Endothelial cell of hepatic sinusoid (primary cell): ENCODE data around the gene H2AZ2.
"Not testable (repeated sequence)": the region's sequence is repeated elsewhere in the genome, so short reads cannot be mapped to it uniquely, and the experiment has no call there.

Experiments
- in situ Hi-C: cut with HindIII; loops from 2 replicates; pipeline ENCODE4 v1.10.0; 2017; ENCODE audit warnings: low sequenced_read_pairs

The H2AZ2 gene

GRCh38 chr7:44871918-44872317, 24.0 kb upstream of the H2AZ2 start:
- in situ Hi-C loops, result not testable (repeated sequence)

DNA sequence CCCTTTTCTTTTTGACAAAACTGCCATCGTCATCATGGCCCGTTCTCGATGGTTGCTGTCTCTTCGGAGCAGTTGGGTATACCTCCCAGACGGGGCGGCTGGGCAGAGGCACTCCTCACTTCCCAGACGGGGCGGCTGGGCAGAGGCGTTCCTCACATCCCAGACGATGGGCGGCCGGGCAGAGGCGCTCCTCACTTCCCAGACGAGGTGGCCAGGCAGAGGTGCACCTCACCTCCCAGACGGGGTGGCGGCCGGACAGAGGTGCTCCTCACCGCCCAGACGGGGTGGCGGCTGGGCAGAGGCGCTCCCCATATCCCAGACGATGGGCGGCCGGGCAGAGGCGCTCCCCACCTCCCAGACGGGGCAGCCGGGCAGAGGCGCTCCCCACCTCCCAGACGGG, 22.9 kb upstream of the H2AZ2 start:
- in situ Hi-C loops, result not testable (repeated sequence)

DNA sequence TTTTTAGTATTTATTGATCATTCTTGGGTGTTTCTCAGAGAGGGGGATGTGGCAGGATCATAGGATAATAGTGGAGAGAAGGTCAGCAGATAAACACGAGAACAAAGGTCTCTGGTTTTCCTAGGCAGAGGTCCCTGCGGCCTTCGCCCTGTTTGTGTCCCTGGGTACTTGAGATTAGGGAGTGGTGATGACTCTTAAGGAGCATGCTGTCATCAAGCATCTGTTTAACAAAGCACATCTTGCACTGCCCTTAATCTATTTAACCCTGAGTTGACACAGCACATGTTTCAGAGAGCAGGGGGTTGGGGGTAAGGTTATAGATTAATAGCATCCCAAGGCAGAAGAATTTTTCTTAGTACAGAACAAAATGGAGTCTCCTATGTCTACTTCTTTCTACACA, 22.4 kb upstream of the H2AZ2 start:
- in situ Hi-C loops, result not testable (repeated sequence)

- in situ Hi-C loops, result no loop called here
Observed at GRCh38 chr7:44867073-44867995, 19.4 kb upstream of the H2AZ2 start.

DNA sequence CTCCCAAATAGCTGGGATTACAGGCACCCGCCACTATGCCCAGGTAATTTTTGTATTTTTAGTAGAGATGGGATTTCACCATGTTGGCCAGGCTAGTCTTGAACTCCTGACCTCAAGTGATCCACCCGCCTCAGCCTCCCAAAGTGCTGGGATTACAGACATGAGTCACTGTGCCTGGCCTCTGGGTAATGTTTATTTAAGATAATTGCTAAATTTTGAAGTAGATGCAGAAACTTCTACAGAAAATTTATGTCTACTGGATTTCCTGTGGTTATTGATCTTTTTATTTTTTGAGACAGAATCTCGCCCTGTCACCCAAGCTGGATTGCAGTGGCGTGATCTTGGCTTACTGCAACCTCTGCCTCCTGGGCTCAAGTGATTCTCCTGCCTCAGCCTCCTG, 14.1 kb upstream of the H2AZ2 start:
- in situ Hi-C loops, result not testable (repeated sequence)

- in situ Hi-C loops, result no loop called here
Observed at GRCh38 chr7:44858161-44858560, 10.3 kb upstream of the H2AZ2 start.

DNA sequence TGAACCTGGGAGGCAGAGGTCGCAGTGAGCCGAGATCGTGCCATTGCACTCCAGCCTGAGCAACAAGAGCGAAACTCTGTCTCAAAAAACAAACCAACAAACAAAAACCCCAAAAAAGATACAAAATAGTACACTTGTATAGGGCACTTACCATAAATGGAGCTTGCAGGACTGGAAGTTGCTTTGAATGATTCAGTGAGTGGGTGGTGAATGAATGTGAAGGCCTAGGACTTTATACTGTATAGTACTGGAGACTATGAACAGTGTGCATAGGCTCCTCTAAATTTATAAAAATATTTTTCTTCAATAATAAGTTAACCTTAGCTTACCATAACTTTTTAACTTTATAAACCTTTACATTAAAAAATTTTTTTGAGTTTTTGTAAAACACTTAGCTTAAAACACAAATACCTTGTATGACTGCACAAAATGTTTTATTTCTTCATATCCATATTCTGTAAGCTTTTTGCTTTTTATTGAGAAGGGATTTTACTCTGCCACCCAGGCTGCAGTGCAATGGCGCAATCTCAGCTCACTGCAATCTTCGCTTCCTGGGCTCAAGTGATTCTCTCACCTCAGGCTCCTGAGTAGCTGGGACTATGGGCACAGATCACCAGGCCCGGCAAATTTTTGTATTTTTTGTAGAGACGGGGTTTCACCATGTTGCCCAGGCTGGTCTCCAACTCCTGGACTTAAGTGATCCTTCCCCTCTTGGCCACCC, 6.9 kb upstream of the H2AZ2 start:
- in situ Hi-C loops, result loop anchor here (5.0 kb wide), 1 partner anchor 52 kb away; no protein-coding TSS in a partner anchor

DNA sequence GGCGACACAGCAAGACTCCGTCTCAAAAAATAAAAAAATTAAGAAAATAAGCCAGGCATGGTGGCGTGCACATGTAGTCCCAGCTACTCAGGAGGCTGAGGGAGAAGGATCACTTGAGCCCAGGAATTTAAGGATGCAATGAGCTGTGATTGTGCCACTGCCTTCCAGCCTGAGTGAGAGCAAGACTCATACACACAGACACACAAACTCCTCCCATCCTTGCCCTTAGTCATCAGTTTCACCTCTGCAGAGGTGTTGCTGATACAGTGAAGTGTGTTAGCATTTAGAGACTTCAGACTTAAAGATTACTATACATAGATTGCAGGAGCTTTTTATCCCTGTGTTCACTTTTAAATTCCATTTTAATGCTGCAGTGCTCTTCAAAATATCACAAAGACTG, 5.5 kb upstream of the H2AZ2 start:
- in situ Hi-C loops, result loop anchor here (5.0 kb wide), 1 partner anchor 54 kb away; no protein-coding TSS in a partner anchor

DNA sequence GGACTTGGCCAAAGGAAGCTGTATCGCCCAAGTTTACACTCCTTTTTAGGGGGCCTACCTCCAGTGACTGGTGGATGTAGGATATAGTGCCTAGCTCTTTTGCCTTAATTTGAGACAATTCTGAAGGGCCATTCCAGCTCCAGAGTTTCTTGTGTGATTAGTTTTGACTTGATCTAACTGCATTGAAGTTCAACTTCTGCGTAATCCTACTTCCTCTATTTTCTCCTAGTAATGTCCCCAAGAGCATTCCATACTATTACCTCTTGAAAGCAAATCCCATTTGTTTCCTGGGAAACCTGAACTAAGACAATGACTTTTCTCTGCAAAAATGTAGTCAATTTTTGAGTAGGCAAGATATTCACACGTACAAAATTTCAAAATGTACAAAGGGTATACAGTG, 4.7 kb upstream of the H2AZ2 start:
- in situ Hi-C loops, result loop anchor here (5.0 kb wide), 1 partner anchor 55 kb away; no protein-coding TSS in a partner anchor

- in situ Hi-C loops, result loop anchor here (5.0 kb wide), 1 partner anchor 57 kb away; no protein-coding TSS in a partner anchor
Observed at GRCh38 chr7:44849885-44850544, 2.1 kb upstream of the H2AZ2 start.

DNA sequence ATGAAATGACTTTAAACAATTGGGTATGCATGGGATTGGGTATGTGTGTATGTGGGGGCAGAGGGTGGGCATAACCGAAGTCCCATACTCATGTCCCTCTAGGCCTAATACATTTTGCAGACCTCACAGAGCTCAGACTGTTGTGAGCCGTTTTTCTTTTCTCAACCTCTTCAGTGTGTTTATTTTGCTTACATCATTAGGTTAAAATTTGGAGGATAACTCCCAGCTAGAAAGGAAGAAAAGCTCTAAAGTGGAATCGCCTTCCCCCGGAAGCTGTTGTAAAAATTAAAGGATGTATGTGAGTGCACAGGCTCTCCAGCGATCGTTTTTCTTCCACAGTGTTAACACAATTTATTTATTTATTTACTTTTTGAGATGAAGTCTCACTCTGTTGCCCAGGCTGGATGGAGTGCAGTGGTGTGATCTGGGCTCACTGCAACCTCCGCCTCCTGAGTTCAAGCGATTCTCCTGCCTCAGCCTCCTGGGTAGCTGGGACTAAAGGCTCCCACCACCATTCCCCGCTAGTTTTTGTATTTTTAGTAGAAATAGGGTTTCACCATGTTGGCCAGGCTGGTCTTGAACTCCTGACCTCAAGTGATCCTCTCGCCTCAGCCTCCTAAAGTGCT, 1.5 kb upstream of the H2AZ2 start:
- in situ Hi-C loops, result no loop called here

DNA sequence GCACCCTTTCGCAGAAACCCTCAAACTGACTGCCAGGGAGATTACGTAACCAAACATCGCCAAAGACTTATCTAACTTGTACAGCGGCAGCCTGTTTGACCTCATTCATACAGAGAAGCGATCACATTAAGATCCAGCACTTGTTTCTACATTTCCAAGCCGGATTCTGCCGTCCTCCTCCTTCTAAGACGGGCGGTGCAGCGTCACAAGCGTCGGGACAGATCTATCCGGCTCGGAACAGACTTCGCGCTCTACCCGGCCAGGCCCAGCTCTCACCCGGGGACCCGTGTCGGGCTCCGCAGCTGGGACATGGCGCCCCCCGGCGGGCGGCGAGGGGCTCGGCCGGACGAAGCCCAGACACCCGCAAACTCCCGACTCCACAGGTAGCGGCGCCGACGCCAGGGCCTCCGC, 373 bp downstream of the H2AZ2 start:
- in situ Hi-C loops, result no loop called here

GRCh38 chr7:44846816-44847508, 925 bp downstream of the H2AZ2 start:
- in situ Hi-C loops, result no loop called here

DNA sequence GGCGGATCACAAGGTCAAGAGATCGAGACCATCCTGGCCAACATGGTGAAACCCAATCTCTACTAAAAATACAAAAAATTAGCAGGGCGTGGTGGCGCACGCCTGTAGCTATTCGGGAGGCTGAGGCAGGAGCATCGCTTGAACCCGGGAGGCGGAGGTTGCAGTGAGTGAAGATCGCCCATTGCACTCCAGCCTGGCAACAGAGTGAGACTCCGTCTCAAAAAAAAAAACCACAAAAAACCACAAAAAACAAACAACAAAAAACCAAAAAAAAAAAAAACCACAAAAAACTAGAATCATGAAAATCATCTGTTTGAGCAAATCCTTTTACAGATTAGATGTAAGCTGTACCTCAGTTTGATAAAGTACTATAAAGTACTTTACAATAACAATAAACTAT, 1.5 kb downstream of the H2AZ2 start:
- in situ Hi-C loops, result not testable (repeated sequence)

GRCh38 chr7:44845451-44845850, 2.4 kb downstream of the H2AZ2 start:
- in situ Hi-C loops, result no loop called here

- in situ Hi-C loops, result not testable (repeated sequence)
Observed at GRCh38 chr7:44843440-44843839, 4.4 kb downstream of the H2AZ2 start.

DNA sequence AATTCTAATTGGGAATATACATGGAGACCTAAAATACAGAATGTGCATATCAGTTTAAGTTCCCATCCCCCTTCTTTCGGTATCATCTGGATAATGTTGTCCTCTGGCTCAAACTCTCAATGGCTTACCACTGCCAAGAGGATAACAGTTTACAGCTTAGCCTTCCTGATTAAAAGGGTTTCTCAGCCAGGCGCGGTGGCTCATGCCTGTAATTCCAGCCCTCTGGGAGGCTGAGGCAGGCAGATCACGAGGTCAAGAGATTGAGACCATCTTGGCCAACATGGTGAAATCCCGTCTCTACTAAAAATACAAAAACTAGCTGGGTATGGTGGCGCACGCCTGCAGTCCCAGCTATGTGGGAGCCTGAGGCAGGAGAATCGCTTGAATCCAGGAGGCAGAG, 5.2 kb downstream of the H2AZ2 start:
- in situ Hi-C loops, result not testable (repeated sequence)

- in situ Hi-C loops, result no loop called here
Observed at GRCh38 chr7:44838751-44839150, 9.1 kb downstream of the H2AZ2 start.

DNA sequence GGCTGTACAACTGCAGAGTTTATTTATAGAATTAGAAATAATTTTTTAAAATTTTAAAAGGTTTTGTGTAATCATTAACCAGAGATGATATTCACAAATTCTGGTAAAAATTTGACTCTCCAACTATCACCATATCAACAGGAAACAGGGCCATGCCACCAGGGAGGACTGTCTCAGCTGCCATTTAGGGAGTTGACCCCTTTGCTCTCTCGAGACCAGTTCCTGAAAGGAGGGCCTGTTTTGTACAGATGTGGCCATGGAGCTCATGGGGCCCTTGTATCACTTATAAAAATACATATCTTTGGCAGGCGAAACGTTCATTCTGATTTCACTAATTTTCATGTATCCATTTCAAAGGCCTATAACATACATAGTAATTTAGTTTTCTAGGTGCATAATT, 20.3 kb downstream of the H2AZ2 start:
- in situ Hi-C loops, result no loop called here

GRCh38 chr7:44824894-44825526, 22.9 kb downstream of the H2AZ2 start:
- in situ Hi-C loops, result loop anchor here (25.0 kb wide), 1 partner anchor 238 kb away; the partner anchor contains the start of gene TMED4
